Fibroblast of skin of abdomen (primary cell): ENCODE data around the gene HTT-AS.

Experiments used
- DNase-seq: peaks from one replicate; pipeline ENCODE4 v3.0.0-alpha.2; 2013

The HTT-AS gene

DNA sequence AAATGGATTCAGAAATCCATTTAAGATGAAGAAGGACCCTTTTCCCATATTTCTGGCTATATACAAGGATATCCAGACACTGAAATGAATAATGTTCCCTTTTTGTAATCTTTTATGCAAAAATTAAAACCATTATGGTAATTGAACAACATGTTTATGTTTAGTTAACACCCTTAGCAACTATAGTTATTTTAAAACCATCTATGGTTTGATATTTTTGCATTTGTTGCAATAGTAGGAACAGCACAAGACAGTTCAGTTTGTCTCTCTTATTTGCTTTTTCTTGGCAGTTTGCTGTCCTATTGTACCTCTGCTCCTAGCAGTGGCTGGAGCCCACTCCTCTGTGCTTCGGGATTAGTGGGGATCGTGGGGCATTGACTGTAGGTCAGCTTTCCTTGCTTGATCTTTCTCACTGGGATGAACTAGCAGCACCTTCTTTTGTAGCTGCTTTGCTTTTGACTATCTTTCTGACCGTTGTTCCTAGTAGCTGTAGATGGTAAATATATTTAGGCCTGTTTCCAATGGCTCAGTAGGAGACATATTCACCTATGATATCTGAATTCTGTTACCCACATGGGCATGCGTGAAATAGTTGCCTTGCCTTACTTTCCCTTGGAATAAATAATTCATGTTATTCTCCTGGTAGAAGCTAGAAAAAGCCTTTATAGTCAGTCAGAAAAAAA lies 12.9 kb upstream of the HTT-AS start:
- DNase-seq: no peak

DNA sequence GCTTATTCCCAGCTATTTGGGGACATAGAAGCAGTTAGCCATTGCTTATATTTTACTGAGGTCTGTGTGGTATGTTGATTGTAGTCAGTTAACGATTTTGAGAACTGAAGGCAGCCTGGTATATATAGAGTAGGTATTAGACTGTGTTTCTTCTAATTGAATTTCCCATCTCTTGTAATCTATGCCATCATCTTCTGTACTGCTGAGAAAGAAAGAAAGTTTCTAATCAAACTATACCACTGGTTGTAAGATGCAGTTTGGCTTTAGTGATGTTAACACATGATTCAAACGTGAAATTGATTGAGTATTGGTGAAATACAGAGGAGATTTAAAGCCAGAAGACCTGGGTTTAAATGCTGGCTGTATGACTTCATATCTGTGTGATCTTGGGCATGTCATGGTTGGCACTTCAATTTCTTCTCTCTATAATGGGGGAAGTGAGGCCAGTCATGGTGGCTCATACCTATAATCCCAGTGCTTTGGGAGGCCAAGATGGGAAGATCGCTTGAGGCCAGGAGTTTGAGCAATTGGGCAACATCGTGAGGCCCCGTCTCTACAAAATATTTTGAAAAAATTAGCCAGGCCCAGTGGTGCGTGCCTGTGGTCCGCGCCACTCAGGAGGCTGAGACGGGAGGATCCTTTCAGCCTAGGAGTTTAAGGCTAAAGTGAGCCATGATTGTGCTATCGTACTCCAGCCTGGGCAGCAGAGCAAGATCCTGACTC lies 11.8 kb upstream of the HTT-AS start:
- no peak for DNase-seq

GRCh38 chr4:3083732-3084131 lies 9.4 kb upstream of the HTT-AS start:
- no peak for DNase-seq

DNA sequence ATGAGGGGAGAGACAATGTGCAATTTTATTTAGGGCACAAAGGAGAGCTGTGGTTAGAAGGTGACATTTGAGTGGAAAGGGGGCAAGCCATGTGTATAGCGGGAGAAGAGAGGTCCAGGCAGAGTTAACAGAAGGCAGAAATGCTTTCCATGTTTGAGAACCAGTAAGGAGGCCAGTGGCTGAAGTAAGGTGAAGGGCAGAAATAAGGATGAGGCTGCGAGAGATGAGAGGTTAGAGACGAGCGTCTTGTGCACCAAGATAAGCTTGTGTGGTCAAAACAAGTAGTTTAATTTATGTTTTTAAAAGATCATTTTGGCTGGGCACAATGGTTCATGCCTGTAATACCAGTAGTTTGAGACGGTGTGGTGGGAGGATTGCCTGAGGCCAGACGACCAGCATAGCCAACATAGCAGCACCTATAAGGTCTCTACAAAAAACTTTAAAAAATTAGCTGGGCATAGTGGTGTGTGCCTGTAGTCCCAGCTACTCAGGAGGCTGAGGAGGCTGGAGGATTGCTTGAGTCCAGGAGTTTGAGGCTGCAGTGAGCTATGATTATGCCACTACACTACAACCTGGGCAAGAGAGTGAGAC lies 8.7 kb upstream of the HTT-AS start:
- DNase-seq: no peak

DNA sequence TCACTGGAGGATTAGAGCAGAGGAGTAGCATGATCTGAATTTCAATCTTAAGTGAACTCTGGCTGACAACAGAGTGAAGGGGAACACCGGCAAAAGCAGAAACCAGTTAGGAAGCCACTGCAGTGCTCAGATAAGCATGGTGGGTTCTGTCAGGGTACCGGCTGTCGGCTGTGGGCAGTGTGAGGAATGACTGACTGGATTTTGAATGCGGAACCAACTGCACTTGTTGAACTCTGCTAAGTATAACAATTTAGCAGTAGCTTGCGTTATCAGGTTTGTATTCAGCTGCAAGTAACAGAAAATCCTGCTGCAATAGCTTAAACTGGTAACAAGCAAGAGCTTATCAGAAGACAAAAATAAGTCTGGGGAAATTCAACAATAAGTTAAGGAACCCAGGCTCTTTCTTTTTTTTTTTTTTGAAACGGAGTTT lies 5.4 kb upstream of the HTT-AS start:
- DNase-seq: no peak

GRCh38 chr4:3077796-3078195 lies 3.5 kb upstream of the HTT-AS start:
- DNase-seq: no peak

GRCh38 chr4:3075652-3075981 lies 1.3 kb upstream of the HTT-AS start:
- no peak for DNase-seq

GRCh38 chr4:3074846-3075651 lies 711 bp upstream of the HTT-AS start:
- DNase-seq: peak; percentile 61

- no peak for DNase-seq
These were observed 920 bp downstream of the HTT-AS start for GRCh38 chr4:3073158-3074077.

DNA sequence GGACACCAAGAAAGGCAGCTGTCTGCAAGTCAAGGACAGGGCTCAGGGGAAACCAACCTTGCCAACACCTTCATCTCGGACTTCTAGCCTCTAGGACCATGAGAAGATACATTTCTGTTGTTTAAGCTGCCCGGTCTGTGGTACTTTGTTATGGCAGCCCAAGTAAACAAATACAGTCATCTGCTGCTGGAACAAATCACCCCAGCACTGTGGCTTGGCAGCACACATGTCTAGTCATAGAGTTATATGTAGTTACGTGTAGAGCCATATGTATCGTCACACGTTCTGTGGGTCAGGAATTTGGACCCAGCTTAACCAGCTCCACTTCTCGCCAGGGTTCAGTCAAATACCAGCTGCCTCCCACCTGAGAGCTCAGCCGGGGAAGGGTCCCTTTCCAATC lies 2.5 kb downstream of the HTT-AS start:
- DNase-seq: no peak

- peak; percentile 63 for DNase-seq
These were observed 3.4 kb downstream of the HTT-AS start for GRCh38 chr4:3070709-3071500.

- no peak for DNase-seq
These were observed 4.6 kb downstream of the HTT-AS start for GRCh38 chr4:3069661-3070199.

DNA sequence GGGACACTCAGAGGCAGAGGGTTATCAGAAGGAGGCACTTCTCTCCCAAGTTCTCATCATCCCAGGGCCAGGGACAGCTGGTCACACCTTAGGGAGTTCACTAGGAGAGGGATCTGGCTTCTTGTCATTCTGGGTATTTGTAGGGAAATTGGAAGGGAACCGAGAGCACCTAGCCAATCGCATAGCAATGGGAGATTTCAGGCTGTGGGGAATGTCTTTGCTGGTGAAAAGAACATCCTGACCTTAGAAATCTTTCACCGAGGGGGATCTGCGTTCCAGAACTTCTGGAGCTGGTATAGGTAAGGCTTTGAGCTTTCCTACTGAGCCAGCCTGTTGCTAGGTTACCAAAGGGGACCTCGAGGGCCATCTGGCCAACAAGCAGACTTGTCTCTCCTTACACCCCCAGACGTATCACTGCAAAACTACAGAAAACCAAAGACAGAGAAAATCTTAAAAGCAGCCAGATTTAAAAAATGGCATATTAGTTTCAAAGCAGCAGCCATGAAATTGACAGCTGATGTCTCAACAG lies 6.8 kb downstream of the HTT-AS start:
- DNase-seq: no peak

GRCh38 chr4:3066836-3067400 lies 7.4 kb downstream of the HTT-AS start:
- DNase-seq: no peak

DNA sequence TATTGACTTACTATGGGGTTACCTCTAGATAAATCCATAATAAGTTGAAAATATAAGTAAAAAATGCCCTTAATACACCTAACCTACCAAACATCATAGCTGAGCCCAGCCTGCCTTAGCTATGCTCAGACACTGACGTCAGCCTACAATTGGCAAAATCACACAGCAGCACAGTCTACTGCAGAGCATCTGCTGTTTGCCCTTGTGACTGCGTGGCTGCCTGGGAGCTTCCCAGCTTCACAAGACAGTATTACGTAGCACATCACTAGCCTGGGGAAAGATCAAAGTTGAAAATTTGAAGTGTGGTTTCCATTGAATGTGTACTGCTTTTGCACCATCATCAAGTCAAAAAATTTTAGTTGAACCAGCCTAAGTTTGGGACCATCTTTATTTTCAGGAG lies 8.8 kb downstream of the HTT-AS start:
- no peak for DNase-seq

DNA sequence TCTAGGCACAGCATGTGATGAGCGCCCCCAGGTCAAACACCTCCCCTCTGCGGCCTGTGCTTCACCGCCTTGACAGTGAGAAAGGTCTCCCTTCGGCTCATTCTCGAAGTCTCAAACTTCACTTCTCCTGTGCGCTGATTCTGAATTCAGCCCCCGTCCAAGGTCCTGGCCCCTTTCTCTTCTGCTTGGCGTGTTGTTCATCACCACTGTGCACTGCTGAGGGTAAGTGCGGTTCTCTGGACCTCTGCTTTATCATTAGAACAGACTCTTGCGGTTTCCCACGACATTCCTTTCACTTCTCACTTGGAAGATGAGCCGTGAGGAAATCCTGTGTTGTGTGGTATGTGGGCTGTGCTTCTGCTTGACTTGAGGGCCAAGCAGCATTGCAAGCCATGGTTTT lies 11.9 kb downstream of the HTT-AS start:
- DNase-seq: peak; percentile 69

- no peak for DNase-seq
These were observed 13.4 kb downstream of the HTT-AS start for GRCh38 chr4:3060946-3061345.

DNA sequence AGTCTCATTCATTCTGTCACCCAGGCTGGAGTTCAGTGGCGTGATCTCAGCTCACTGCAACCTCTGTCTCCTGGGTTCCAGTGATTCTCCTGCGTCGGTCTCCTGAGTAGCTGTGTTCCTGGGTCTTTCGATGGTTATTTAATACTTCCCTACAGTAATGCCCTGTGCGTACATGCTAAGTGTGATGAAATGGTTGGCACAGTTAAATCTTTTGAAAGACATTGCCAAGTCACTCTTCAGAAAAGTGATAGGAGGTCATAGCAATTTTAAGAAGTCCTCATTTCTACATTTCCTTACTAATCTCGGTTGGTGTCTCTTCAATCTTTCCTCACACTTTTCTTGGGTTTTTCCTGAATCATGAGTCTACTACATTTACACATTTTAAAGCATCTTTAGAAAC lies 14.4 kb downstream of the HTT-AS start:
- no peak for DNase-seq

- no peak for DNase-seq
These were observed 20.1 kb downstream of the HTT-AS start for GRCh38 chr4:3054169-3054759.
